GM10266 (cell line): ENCODE data around the gene TBX19.

Source experiments
- DNase-seq: peaks from one replicate; pipeline ENCODE4 v3.0.0; 2012; ENCODE audit errors: extremely low spot score
- CTCF ChIP-seq: IDR thresholded peaks from 2 replicates; pipeline ENCODE4 v1.5.1; 2012; ENCODE audit warnings: mild to moderate bottlenecking, low read depth; ENCODE audit not compliant: control insufficient read depth, insufficient read depth; ENCODE audit errors: missing control alignments

The TBX19 gene

GRCh38 chr1:168280296-168280927 is at the start of gene TBX19:
TBX19 (plus strand) TSS chr1:168280877; CDS start chr1:168281091, 214 bp downstream.
- no peak for TF ChIP-seq CTCF
- no peak for DNase-seq

GRCh38 chr1:168234846-168235547 is 45.7 kb upstream of the TBX19 start:
- peak; percentile 52 for DNase-seq
- peak; percentile 63 for TF ChIP-seq CTCF

- TF ChIP-seq CTCF = no peak
- no peak for DNase-seq
Observed at GRCh38 chr1:168235548-168235885, 45.2 kb upstream of the TBX19 start.

GRCh38 chr1:168235937-168236336 is 44.7 kb upstream of the TBX19 start:
- no peak for TF ChIP-seq CTCF
- DNase-seq = no peak

GRCh38 chr1:168236836-168237611 is 43.7 kb upstream of the TBX19 start:
- TF ChIP-seq CTCF = no peak
- no peak for DNase-seq

- TF ChIP-seq CTCF = no peak
- DNase-seq = no peak
Observed at GRCh38 chr1:168243198-168243597, 37.5 kb upstream of the TBX19 start.
